LNCAP (cell line): ENCODE measurements around the gene CYB5B.

Experiments used
- TF ChIP-seq, protein P1 (sequence below): fragments of 450-650 bp; IDR thresholded peaks from 2 replicates; pipeline ENCODE4 v1.5.1; 2017; ENCODE audit warnings: mild to moderate bottlenecking

Gene CYB5B

DNA sequence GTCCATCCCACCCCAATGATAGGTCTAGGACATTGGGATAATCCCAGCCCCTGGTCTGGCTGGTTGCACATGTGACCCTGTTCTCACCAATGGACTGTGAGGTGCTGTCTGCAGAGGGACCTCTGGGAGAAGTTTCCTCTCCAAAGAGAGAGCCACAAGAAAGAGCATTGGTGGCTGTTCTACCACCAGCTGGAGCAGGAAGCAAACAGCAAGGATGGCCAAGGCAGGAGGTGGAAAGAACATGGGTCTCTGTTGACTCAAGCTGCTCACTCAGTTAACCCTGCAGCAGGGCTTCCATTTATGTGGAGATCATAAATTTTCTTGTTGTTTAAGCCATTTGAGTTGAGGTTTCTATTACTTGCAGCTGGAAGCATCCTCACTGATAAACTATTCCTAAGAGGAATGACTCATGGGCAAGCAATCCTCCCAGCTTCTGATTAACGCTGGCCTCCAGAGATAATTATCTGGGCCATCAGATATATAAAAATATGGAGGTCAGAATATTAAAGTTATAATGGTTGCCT lies 52.6 kb downstream of the CYB5B start:
- TF ChIP-seq, protein P1, sequence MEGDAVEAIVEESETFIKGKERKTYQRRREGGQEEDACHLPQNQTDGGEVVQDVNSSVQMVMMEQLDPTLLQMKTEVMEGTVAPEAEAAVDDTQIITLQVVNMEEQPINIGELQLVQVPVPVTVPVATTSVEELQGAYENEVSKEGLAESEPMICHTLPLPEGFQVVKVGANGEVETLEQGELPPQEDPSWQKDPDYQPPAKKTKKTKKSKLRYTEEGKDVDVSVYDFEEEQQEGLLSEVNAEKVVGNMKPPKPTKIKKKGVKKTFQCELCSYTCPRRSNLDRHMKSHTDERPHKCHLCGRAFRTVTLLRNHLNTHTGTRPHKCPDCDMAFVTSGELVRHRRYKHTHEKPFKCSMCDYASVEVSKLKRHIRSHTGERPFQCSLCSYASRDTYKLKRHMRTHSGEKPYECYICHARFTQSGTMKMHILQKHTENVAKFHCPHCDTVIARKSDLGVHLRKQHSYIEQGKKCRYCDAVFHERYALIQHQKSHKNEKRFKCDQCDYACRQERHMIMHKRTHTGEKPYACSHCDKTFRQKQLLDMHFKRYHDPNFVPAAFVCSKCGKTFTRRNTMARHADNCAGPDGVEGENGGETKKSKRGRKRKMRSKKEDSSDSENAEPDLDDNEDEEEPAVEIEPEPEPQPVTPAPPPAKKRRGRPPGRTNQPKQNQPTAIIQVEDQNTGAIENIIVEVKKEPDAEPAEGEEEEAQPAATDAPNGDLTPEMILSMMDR, result no peak

DNA sequence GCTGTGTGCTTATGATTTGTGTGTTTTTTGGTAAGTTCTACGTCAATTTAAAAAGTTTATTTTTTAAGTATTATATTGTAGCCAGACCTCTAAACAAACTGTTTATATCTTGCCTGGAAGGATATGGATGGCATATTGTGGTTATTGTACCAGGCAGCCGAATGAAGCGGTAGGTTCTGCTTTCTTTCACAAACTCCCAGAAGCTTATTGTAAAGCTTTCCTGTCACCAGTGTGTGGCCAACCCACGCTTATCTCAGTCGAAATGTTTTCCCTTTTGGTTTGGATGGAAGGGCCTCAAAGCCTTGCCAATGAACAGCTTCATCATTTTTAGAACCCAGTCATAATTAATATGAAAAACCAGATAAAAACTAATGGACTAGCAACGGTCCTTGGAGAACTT lies 53.1 kb downstream of the CYB5B start:
- TF ChIP-seq, protein P1, result no peak

DNA sequence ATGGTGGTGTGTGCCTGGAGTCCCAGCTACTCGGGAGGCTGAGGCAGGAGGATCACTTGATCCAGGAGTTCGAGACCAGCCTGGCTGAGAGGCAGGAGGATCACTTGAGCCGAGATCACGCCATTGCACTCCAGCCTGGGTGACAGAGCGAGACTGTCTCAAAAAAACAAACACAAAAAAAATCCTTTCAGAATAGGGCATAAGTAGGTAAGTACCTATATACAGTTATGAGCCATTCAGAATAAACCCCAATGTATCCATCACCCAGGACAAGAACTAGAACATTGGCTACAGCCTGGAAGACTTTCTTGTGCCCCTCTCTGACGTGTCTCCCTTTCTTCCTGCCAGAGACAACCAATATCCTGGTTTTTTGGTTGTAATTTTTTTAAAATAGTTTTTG lies 54.3 kb downstream of the CYB5B start:
- TF ChIP-seq, protein P1, result no peak

DNA sequence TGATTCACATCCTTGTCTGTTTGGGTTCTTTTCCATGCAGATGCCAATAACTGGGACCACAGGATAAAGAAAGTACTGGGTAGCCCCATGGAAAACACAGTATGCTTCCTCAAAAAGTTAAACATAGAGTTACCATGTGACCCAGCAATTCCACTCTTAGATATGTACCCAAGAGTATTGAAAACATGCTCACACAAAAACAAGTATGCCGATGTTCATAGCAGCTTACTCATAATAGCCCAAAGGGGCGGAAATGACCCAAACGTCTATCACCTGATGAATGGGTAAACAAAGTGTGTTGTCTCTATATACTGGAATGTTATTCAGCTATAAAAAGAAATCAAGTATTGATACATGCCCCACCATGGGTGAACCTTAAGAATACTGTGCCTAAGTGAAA lies 55.4 kb downstream of the CYB5B start:
- TF ChIP-seq, protein P1, result no peak

DNA sequence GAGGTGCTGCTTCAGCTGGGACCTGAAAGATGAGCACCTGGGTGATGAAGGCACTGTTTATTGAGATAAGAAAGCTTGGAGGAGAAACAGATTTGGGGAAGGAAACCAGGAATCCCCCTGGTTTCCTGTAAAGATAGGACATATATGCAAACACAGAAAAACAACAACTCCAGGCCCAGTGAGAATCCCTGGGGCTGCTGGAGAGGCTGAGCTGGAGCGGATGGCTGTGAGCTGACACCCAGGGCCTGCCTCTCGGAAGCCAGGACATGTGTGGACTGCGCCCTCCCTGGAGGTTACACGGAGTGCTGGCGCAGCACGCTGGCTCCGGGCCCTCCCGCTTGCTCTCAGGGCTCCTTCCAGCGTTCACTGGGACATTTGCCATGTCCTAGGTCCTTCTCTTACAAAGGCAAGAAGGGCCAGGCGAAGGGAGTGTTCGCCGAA lies 57.5 kb downstream of the CYB5B start:
- TF ChIP-seq, protein P1, result no peak; the same call in 1 of the 2 replicates

DNA sequence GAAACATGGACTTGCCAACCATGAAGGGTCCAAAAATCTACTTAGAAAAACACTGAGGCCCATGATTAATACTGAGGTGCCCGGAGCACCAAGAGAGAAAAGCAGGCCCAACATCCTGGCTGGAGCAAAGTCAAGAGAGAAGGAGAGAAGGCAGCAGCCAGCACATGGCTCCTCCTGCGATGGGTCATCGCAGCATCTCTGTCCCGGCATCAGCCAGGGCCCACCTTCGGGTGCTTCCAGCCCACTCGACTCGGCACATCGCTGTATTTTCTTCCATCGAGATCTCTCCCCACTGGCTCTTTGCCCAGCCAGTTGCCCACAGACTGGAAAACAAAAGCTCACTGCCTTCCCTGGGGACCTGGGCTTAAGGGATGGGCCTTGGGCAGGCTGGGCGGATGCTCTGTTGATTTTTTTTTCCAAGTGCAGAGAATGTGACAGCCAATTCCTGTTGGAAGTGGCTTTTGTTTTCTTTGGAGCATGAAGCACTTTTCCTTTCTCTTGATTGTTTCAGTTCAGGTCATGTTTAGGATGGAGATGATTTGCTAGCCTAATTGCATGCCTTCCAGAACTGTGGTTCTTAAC lies 58.1 kb downstream of the CYB5B start:
- TF ChIP-seq, protein P1, result no peak

DNA sequence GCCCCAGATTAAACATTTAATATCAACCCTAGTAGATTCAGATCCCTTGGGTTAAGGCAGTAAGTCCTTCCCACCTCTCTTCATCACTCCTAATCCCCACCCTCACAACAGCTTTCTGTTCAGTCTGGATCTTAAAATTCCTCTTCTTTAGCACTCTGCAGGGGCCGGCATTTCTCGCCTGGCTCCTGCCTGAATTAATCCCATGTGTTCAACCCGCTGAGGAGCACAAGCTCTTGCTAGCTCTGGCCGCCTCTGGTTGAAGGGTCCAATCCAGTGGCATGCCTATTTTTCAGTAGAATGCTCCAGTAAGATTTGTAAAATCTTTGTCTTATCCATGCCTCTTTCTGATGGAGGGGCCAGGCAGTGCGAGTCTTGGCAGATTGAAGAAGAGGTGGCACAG lies 59.2 kb downstream of the CYB5B start:
- TF ChIP-seq, protein P1, result no peak

DNA sequence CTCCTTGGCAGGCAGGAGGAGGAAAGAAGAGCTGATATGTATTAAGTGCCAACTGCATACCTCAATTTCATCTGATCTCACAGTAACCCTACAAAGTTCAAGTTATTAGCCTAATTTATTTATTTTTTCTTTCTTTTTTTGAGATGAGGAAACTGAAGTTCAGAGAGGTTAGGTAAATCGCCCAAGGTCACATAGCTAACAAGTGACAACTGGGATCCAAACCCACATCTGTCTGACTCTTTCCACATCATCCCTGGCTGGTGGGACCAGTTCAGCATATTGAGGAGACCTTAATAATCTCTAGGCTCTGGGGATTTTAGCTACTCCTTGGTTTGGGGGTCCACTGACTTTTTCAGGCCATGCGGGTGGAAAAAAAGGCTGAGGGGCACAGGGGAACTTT lies 60.9 kb downstream of the CYB5B start:
- TF ChIP-seq, protein P1, result no peak
